HepG2 (cell line): ENCODE results near the gene TRMT1. TPM values are rescaled to one million over a fixed set of nuclear protein-coding genes. Genes with fewer than 3 reads are reported as not detected.

Experiments used
- EEA1 ChIP-seq: sonication (generic); formaldehyde crosslinking; IDR thresholded peaks from 2 replicates; pipeline ENCODE4 v1.5.1; 2020; ENCODE audit warnings: mild to moderate bottlenecking, missing genetic modification reagents, borderline replicate concordance
- EED ChIP-seq: sonication (generic); formaldehyde crosslinking; IDR thresholded peaks from 2 replicates; pipeline ENCODE4 v1.5.0; 2020; ENCODE audit warnings: mild to moderate bottlenecking, missing genetic modification reagents
- ERF ChIP-seq: IDR thresholded peaks from 2 replicates; pipeline ENCODE4 v1.6.1; 2018; ENCODE audit warnings: missing biosample characterization, missing genetic modification reagents
- KLF16 ChIP-seq, 2 experiments: sonication (generic) in 1 of 2; formaldehyde crosslinking in 1 of 2; IDR thresholded peaks; 2 replicates each; pipeline versions ENCODE4 v1.6.1 to v1.8.0; 2016 to 2023; ENCODE audit warnings: missing genetic modification reagents in 2 of 2, missing compliant biosample characterization in 1 of 2
- MAFG ChIP-seq: sonication (generic); formaldehyde crosslinking; IDR thresholded peaks from 2 replicates; pipeline ENCODE4 v1.5.1; 2020; ENCODE audit warnings: mild to moderate bottlenecking, missing genetic modification reagents
- MAFK ChIP-seq, 2 experiments: IDR thresholded peaks in 1 of 2; conservative IDR thresholded peaks in 1 of 2; 2 replicates each; pipeline ENCODE4 v1.6.1; 2011; ENCODE audit warnings: improper control_type of control experiment in 2 of 2, low read length in 2 of 2
- MATR3 ChIP-seq: sonication (generic); formaldehyde crosslinking; IDR thresholded peaks from 2 replicates; pipeline ENCODE4 v1.4.0; 2020; ENCODE audit warnings: missing genetic modification reagents
- MTA3 ChIP-seq: sonication (generic); formaldehyde crosslinking; IDR thresholded peaks from 2 replicates; pipeline ENCODE4 v1.4.0; 2020; ENCODE audit warnings: missing genetic modification reagents
- MTERF4 ChIP-seq: sonication (generic); formaldehyde crosslinking; IDR thresholded peaks from 2 replicates; pipeline ENCODE4 v1.8.0; 2023; ENCODE audit warnings: mild to moderate bottlenecking, missing genetic modification reagents
- POGK ChIP-seq: sonication (generic); formaldehyde crosslinking; conservative IDR thresholded peaks from 2 replicates; pipeline ENCODE4 v1.8.0; 2022; ENCODE audit warnings: mild to moderate bottlenecking, moderate library complexity, missing genetic modification reagents
- RAD21 ChIP-seq: fragments of 450-650 bp; formaldehyde crosslinking; IDR thresholded peaks from 2 replicates; pipeline ENCODE4 v1.5.0; 2020; ENCODE audit warnings: mild to moderate bottlenecking
- RAD51 ChIP-seq: fragments of 450-650 bp; IDR thresholded peaks from 2 replicates; pipeline ENCODE4 v1.6.1; 2016; ENCODE audit warnings: borderline replicate concordance
- SATB2 ChIP-seq: sonication (generic); formaldehyde crosslinking; IDR thresholded peaks from 2 replicates; pipeline ENCODE4 v1.5.0; 2020; ENCODE audit warnings: missing genetic modification reagents
- SNAPC2 ChIP-seq: sonication (generic); formaldehyde crosslinking; IDR thresholded peaks from 2 replicates; pipeline ENCODE4 v1.8.1; 2022; ENCODE audit warnings: mild to moderate bottlenecking, missing genetic modification reagents
- ZC3H13 ChIP-seq: sonication (generic); formaldehyde crosslinking; IDR thresholded peaks from 2 replicates; pipeline ENCODE4 v1.8.1; 2023; ENCODE audit warnings: mild to moderate bottlenecking, missing genetic modification reagents, moderate library complexity
- ZFYVE20 ChIP-seq: sonication (generic); formaldehyde crosslinking; IDR thresholded peaks from 2 replicates; pipeline ENCODE4 v1.8.0; 2023; ENCODE audit warnings: low read depth, mild to moderate bottlenecking, moderate library complexity, missing genetic modification reagents, borderline replicate concordance
- ZNF33B ChIP-seq: sonication (generic); formaldehyde crosslinking; IDR thresholded peaks from 2 replicates; pipeline ENCODE4 v1.5.1; 2020; ENCODE audit warnings: mild to moderate bottlenecking, missing genetic modification reagents
- ZNF512B ChIP-seq: sonication (generic); formaldehyde crosslinking; IDR thresholded peaks from 2 replicates; pipeline ENCODE4 v1.5.1; 2020; ENCODE audit warnings: missing genetic modification reagents, mild to moderate bottlenecking, borderline replicate concordance
- ZNF800 ChIP-seq: sonication (generic); formaldehyde crosslinking; IDR thresholded peaks from 2 replicates; pipeline ENCODE4 v1.4.0; 2020; ENCODE audit warnings: missing genetic modification reagents
- ZNF816 ChIP-seq: sonication (generic); formaldehyde crosslinking; IDR thresholded peaks from 2 replicates; pipeline ENCODE4 v1.8.0; 2022; ENCODE audit warnings: missing genetic modification reagents, mild to moderate bottlenecking, borderline replicate concordance
- ZNF841 ChIP-seq: sonication (generic); formaldehyde crosslinking; IDR thresholded peaks from 2 replicates; pipeline ENCODE4 v1.8.1; 2023; ENCODE audit warnings: missing genetic modification reagents, borderline replicate concordance
- ZSCAN9 ChIP-seq: IDR thresholded peaks from 2 replicates; pipeline ENCODE4 v1.6.1; 2016; ENCODE audit warnings: borderline replicate concordance
- polyA plus RNA-seq, 8 experiments: library from polyadenylated mRNA; depleted of rRNA in 3 of 8; stranded (reverse) in 7 of 8; unstranded in 1 of 8; fragments of >200 nt; fragmentation: Illumina TruSeq in 4 of 8; extraction: Trizol in 4 of 8; gene quantifications; 2 replicates each; pipeline versions ENCODE4 v1.2.1 to v1.2.3, GENCODE V29; 2011 to 2016; ENCODE audit warnings: low read depth in 4 of 8, missing spikeins in 1 of 8, mixed read lengths in 1 of 8; ENCODE audit not compliant: insufficient read depth in 1 of 8
- total RNA-seq, 5 experiments: library from RNA; depleted of rRNA; stranded (reverse); fragments of >200 nt; fragmentation: Illumina TruSeq; extraction: Trizol; gene quantifications; 2 replicates each; pipeline ENCODE4 v1.2.3, GENCODE V29; 2016; ENCODE audit warnings: low read depth in 1 of 5

TRMT1 gene
- total and polyA plus RNA-seq, 2 of the 13 experiments (the other 11 are each of a cell fraction or from before 2014, with no cell fraction given), result 35.5 to 44.1 TPM

GRCh38 chr19:13164343-13165161 is 48.0 kb upstream of the TRMT1 start (continued):
- peak; percentile 75; the same call in 1 of the 2 replicates for TF ChIP-seq POGK (CRISPR knock-in tag)
- no peak for TF ChIP-seq RAD51
- TF ChIP-seq ZC3H13, result peak; percentile 68; the same call in 1 of the 2 replicates
- no peak for TF ChIP-seq ZNF841 (CRISPR knock-in tag)
- no peak for TF ChIP-seq RAD21 (CRISPR knock-in tag)
- no peak for TF ChIP-seq EEA1 (CRISPR knock-in tag)
- no peak for TF ChIP-seq ZNF816 (CRISPR knock-in tag)
- no peak for TF ChIP-seq EED
- TF ChIP-seq ZNF800 (CRISPR knock-in tag), result no peak
- peak in 1 of 2 experiments; percentile 77; a peak in 2 of 4 replicates for TF ChIP-seq KLF16 (CRISPR knock-in tag; IDR thresholded peaks at IDR 0.05)
- no peak for TF ChIP-seq MAFK (conservative IDR thresholded peaks at IDR 0.05 in 1 of 2, IDR thresholded peaks at IDR 0.05 in 1 of 2; ENCODE audit: low read length in 2 of 2)
- no peak; the same call in 1 of the 2 replicates for TF ChIP-seq MTERF4 (CRISPR knock-in tag)
- TF ChIP-seq ZNF33B, result no peak
- TF ChIP-seq MAFG (CRISPR knock-in tag), result no peak
- no peak for TF ChIP-seq MTA3 (CRISPR knock-in tag)
- TF ChIP-seq MATR3 (CRISPR knock-in tag), result no peak
- TF ChIP-seq SATB2 (CRISPR knock-in tag), result no peak
- TF ChIP-seq ERF, result peak; percentile 94
- TF ChIP-seq ZSCAN9 (CRISPR knock-in tag), result peak; percentile 63; the same call in 1 of the 2 replicates
- no peak for TF ChIP-seq ZNF512B (CRISPR knock-in tag)
- no peak for TF ChIP-seq ZFYVE20
- no peak for TF ChIP-seq SNAPC2 (CRISPR knock-in tag)
